Measurements from ENCODE around the gene KRCC1.

The KRCC1 gene

GRCh38 chr2:88022669-88022921 is 33.0 kb downstream of the KRCC1 start:
- TF ChIP-seq TOX (CRISPR knock-in tag; IDR thresholded peaks at IDR 0.05; ENCODE audit: borderline replicate concordance) (no peak), ZNF8 (CRISPR knock-in tag; IDR thresholded peaks at IDR 0.05) (no peak), GLIS3 (CRISPR knock-in tag; IDR thresholded peaks at IDR 0.05) (no peak), OSR1 (CRISPR knock-in tag; IDR thresholded peaks at IDR 0.05) (no peak), PPARA (CRISPR knock-in tag; IDR thresholded peaks at IDR 0.05; ENCODE audit: borderline replicate concordance) (no peak), ZNF565 (CRISPR knock-in tag; conservative IDR thresholded peaks at IDR 0.05; ENCODE audit: low read depth) (no peak), ESRRG (CRISPR knock-in tag; IDR thresholded peaks at IDR 0.05) (no peak), CSDC2 (CRISPR knock-in tag; IDR thresholded peaks at IDR 0.05) (no peak), PATZ1 (CRISPR knock-in tag; IDR thresholded peaks at IDR 0.05; ENCODE audit: borderline replicate concordance) (no peak), TSHZ2 (CRISPR knock-in tag; IDR thresholded peaks at IDR 0.05) (no peak), ARNTL (CRISPR knock-in tag; IDR thresholded peaks at IDR 0.05; ENCODE audit: borderline replicate concordance, low read depth) (no peak), ZFP30 (CRISPR knock-in tag; IDR thresholded peaks at IDR 0.05) (no peak), ZNF70 (CRISPR knock-in tag; IDR thresholded peaks at IDR 0.05) (no peak), CREB5 (CRISPR knock-in tag; IDR thresholded peaks at IDR 0.05; ENCODE audit: low read depth) (no peak), CSRNP3 (CRISPR knock-in tag; IDR thresholded peaks at IDR 0.05) (no peak), ZFP3 (CRISPR knock-in tag; IDR thresholded peaks at IDR 0.05) (no peak), TCF4 (CRISPR knock-in tag; IDR thresholded peaks at IDR 0.05; ENCODE audit: borderline replicate concordance) (no peak), RARB (CRISPR knock-in tag; IDR thresholded peaks at IDR 0.05) (no peak)
- no peak for ATAC-seq

GRCh38 chr2:88019985-88020384 is 35.6 kb downstream of the KRCC1 start:
- no peak for ATAC-seq

More at GRCh38 chr2:88019985-88020384, 35.6 kb downstream of the KRCC1 start:
- TF ChIP-seq TCF4 (CRISPR knock-in tag; IDR thresholded peaks at IDR 0.05; ENCODE audit: borderline replicate concordance): no peak
- no peak for TF ChIP-seq ZFP30 (CRISPR knock-in tag; IDR thresholded peaks at IDR 0.05)
- TF ChIP-seq ZNF70 (CRISPR knock-in tag; IDR thresholded peaks at IDR 0.05): no peak
- TF ChIP-seq PATZ1 (CRISPR knock-in tag; IDR thresholded peaks at IDR 0.05; ENCODE audit: borderline replicate concordance): no peak
- TF ChIP-seq ZNF565 (CRISPR knock-in tag; conservative IDR thresholded peaks at IDR 0.05; ENCODE audit: low read depth): no peak
- TF ChIP-seq ARNTL (CRISPR knock-in tag; IDR thresholded peaks at IDR 0.05; ENCODE audit: borderline replicate concordance, low read depth): no peak
- no peak for TF ChIP-seq ISL1 (CRISPR knock-in tag; IDR thresholded peaks at IDR 0.05)
- TF ChIP-seq ZFP3 (CRISPR knock-in tag; IDR thresholded peaks at IDR 0.05): no peak
- no peak for TF ChIP-seq ZC3H10 (CRISPR knock-in tag; IDR thresholded peaks at IDR 0.05)
- no peak for TF ChIP-seq RARB (CRISPR knock-in tag; IDR thresholded peaks at IDR 0.05)
- no peak for TF ChIP-seq CREB5 (CRISPR knock-in tag; IDR thresholded peaks at IDR 0.05; ENCODE audit: low read depth)
- TF ChIP-seq CSRNP3 (CRISPR knock-in tag; IDR thresholded peaks at IDR 0.05): no peak
- TF ChIP-seq GLIS3 (CRISPR knock-in tag; IDR thresholded peaks at IDR 0.05): no peak
- no peak for TF ChIP-seq SNAI2 (CRISPR knock-in tag; IDR thresholded peaks at IDR 0.05)
- no peak for TF ChIP-seq CSDC2 (CRISPR knock-in tag; IDR thresholded peaks at IDR 0.05)
- TF ChIP-seq TOX (CRISPR knock-in tag; IDR thresholded peaks at IDR 0.05; ENCODE audit: borderline replicate concordance): no peak
- no peak for TF ChIP-seq TSHZ2 (CRISPR knock-in tag; IDR thresholded peaks at IDR 0.05)
- TF ChIP-seq ESRRG (CRISPR knock-in tag; IDR thresholded peaks at IDR 0.05): no peak

Data from SK-N-SH treated with all-trans-retinoic acid at 6 μM for 48 hours (cell line).